LNCAP (cell line): Measurements from ENCODE around the gene RHAG.

ENCODE experiments used
- TF ChIP-seq, protein P1 (sequence below): fragments of 450-650 bp; IDR thresholded peaks from 2 replicates; pipeline ENCODE4 v1.5.1; 2017; ENCODE audit warnings: mild to moderate bottlenecking

The RHAG gene

GRCh38 chr6:49634836-49635218 lies 1.8 kb downstream of the RHAG start:
- TF ChIP-seq, protein P1, sequence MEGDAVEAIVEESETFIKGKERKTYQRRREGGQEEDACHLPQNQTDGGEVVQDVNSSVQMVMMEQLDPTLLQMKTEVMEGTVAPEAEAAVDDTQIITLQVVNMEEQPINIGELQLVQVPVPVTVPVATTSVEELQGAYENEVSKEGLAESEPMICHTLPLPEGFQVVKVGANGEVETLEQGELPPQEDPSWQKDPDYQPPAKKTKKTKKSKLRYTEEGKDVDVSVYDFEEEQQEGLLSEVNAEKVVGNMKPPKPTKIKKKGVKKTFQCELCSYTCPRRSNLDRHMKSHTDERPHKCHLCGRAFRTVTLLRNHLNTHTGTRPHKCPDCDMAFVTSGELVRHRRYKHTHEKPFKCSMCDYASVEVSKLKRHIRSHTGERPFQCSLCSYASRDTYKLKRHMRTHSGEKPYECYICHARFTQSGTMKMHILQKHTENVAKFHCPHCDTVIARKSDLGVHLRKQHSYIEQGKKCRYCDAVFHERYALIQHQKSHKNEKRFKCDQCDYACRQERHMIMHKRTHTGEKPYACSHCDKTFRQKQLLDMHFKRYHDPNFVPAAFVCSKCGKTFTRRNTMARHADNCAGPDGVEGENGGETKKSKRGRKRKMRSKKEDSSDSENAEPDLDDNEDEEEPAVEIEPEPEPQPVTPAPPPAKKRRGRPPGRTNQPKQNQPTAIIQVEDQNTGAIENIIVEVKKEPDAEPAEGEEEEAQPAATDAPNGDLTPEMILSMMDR = no peak

- TF ChIP-seq, protein P1 = no peak
Observed at GRCh38 chr6:49634092-49634835, 2.4 kb downstream of the RHAG start.

DNA sequence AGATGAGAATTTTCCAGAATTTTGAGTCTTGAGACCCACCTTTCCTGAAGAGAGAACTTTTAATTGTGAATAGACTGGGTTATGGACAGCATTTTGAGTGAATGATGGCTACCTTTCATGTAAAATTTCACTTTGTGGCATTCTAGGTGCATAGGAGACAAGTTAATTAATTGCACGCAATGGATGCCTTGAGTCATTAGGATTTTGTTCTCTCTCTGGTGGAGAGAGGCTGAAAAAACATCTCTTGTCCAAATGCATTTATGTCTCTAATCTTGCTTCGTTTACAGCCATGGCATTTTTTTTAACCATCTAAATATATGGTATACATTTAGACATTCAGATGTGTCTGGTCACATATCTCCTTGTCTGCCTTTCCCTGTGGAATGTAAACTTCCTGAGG lies 3.1 kb downstream of the RHAG start:
- TF ChIP-seq, protein P1 = no peak

DNA sequence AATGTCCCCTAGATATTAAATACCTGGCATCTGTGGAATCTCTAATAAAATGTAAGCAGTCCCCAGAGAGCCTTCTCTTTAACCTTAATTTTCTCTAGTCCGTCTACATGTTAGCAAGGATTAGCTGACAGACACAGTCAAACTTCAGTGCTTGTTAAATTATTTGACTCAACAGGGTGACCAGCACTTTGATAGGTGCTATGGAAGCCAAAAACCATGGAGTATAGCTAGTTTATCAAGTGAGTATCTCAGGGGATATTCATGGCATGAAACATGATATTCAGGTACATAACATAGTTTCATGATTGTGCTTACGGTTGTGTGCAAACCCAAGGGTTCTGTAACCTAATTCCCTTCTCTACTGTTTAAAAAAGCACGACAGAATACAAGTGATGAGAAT lies 3.9 kb downstream of the RHAG start:
- TF ChIP-seq, protein P1 = no peak

- TF ChIP-seq, protein P1 = no peak
Observed at GRCh38 chr6:49626811-49627210, 9.8 kb downstream of the RHAG start.

- TF ChIP-seq, protein P1 = no peak
Observed at GRCh38 chr6:49618257-49618656, 18.4 kb downstream of the RHAG start.

GRCh38 chr6:49609285-49609684 lies 27.4 kb downstream of the RHAG start:
- TF ChIP-seq, protein P1 = no peak
